GM21619 (cell line): ENCODE results near the gene CYTH1.

ENCODE experiments used
- ATAC-seq: cut with Tn5 transposase; IDR thresholded peaks from one replicate; pipeline ENCODE4 v1.9.1; 2021; ENCODE audit not compliant: unreplicated experiment

The CYTH1 gene

GRCh38 chr17:78629436-78629995 lies 152.6 kb downstream of the CYTH1 start:
- no peak for ATAC-seq

- ATAC-seq, result no peak
These were observed 153.3 kb downstream of the CYTH1 start for GRCh38 chr17:78628547-78629435.

- no peak for ATAC-seq
These were observed 157.5 kb downstream of the CYTH1 start for GRCh38 chr17:78624324-78625151.
